Mesenchymal stem cell (in vitro differentiated cells and primary cell): Measurements from ENCODE around the gene FXYD1.
A peak's percentile ranks its signal among the peaks of the same experiment; 100 is the strongest.

ENCODE experiments used
- DNase-seq: peaks from one replicate; pipeline ENCODE4 v3.0.0-alpha.2; 2013
- H2AFZ ChIP-seq: one replicate; pipeline ENCODE4 v1.6.1; 2013; ENCODE audit warnings: low read depth, mild to moderate bottlenecking, control low read depth, inconsistent platforms, low read length, moderate library complexity
- H2AK5ac ChIP-seq: 2 replicates; pipeline ENCODE4 v1.6.1; 2013; ENCODE audit warnings: low read length, moderate library complexity, mild to moderate bottlenecking, inconsistent platforms; ENCODE audit not compliant: severe bottlenecking
- H2BK120ac ChIP-seq: one replicate; pipeline ENCODE4 v1.6.1; 2013; ENCODE audit warnings: low read depth, mild to moderate bottlenecking, inconsistent platforms, low read length, moderate library complexity
- H2BK12ac ChIP-seq, 2 experiments: one replicate each; pipeline ENCODE4 v1.6.1; 2013; ENCODE audit warnings: inconsistent platforms in 2 of 2, low read length in 2 of 2, mild to moderate bottlenecking in 2 of 2, moderate library complexity in 2 of 2, control low read depth in 1 of 2
- H2BK15ac ChIP-seq: one replicate; pipeline ENCODE4 v1.6.1; 2013; ENCODE audit warnings: mild to moderate bottlenecking, low read depth, inconsistent platforms; ENCODE audit not compliant: poor library complexity, severe bottlenecking
- H2BK5ac ChIP-seq: 2 replicates; pipeline ENCODE4 v1.6.1; 2013; ENCODE audit warnings: low read depth, mild to moderate bottlenecking, low read length, control low read depth, inconsistent platforms; ENCODE audit not compliant: poor library complexity, severe bottlenecking
- H3K14ac ChIP-seq, 2 experiments: one replicate each; pipeline ENCODE4 v1.6.1; 2013; ENCODE audit warnings: inconsistent platforms in 2 of 2, low read length in 2 of 2, control low read depth in 1 of 2, mild to moderate bottlenecking in 1 of 2, moderate library complexity in 1 of 2
- H3K18ac ChIP-seq, 2 experiments: one replicate each; pipeline ENCODE4 v1.6.1; 2013; ENCODE audit warnings: inconsistent platforms in 2 of 2, low read length in 2 of 2, control low read depth in 1 of 2, low read depth in 1 of 2, mild to moderate bottlenecking in 1 of 2
- H3K23ac ChIP-seq, 2 experiments: one replicate each; pipeline ENCODE4 v1.6.1; 2013; ENCODE audit warnings: inconsistent platforms in 2 of 2, low read length in 2 of 2, mild to moderate bottlenecking in 2 of 2, moderate library complexity in 2 of 2, control low read depth in 1 of 2
- H3K27ac ChIP-seq: 2 replicates; pipeline ENCODE4 v1.5.1; 2013; ENCODE audit warnings: mild to moderate bottlenecking, moderate library complexity, low read length, control low read depth, inconsistent platforms; ENCODE audit not compliant: poor library complexity, severe bottlenecking
- H3K27me3 ChIP-seq, 2 experiments: 2 replicates each; pipeline versions ENCODE4 v1.6.1 to v1.7.0; 2013; ENCODE audit warnings: low read length in 2 of 2, mild to moderate bottlenecking in 2 of 2, moderate library complexity in 2 of 2, control low read depth in 1 of 2, inconsistent platforms in 1 of 2; ENCODE audit not compliant: control insufficient read depth in 1 of 2, insufficient read depth in 1 of 2
- H3K36me3 ChIP-seq, 2 experiments: 2 replicates each; pipeline versions ENCODE4 v1.6.1 to v1.7.0; 2013; ENCODE audit warnings: low read length in 2 of 2, control low read depth in 1 of 2, inconsistent platforms in 1 of 2, low read depth in 1 of 2, mild to moderate bottlenecking in 1 of 2; ENCODE audit not compliant: insufficient read depth in 2 of 2, control insufficient read depth in 1 of 2
- H3K4ac ChIP-seq, 2 experiments: one replicate each; pipeline ENCODE4 v1.6.1; 2013; ENCODE audit warnings: inconsistent platforms in 2 of 2, low read length in 2 of 2, mild to moderate bottlenecking in 2 of 2, moderate library complexity in 2 of 2, control low read depth in 1 of 2, low read depth in 1 of 2
- H3K4me1 ChIP-seq: 2 replicates; pipeline ENCODE4 v1.6.1; 2013; ENCODE audit warnings: low read depth, low read length, control low read depth; ENCODE audit not compliant: control insufficient read depth, insufficient read depth
- H3K4me2 ChIP-seq: 2 replicates; pipeline ENCODE4 v1.6.1; 2013; ENCODE audit warnings: low read length, mild to moderate bottlenecking, inconsistent platforms; ENCODE audit not compliant: poor library complexity, severe bottlenecking
- H3K4me3 ChIP-seq, 2 experiments: 2 replicates each; pipeline versions ENCODE4 v1.5.1 to v1.7.0; 2013; ENCODE audit warnings: low read length in 2 of 2, mild to moderate bottlenecking in 2 of 2, control low read depth in 1 of 2, low read depth in 1 of 2; ENCODE audit not compliant: insufficient read depth in 1 of 2
- H3K79me1 ChIP-seq: replicated peaks from 2 replicates; pipeline ENCODE4 v1.6.1; 2013; ENCODE audit warnings: mild to moderate bottlenecking, control low read depth, low read length, inconsistent platforms; ENCODE audit not compliant: poor library complexity, severe bottlenecking
- H3K9ac ChIP-seq: 2 replicates; pipeline ENCODE4 v1.7.0; 2013; ENCODE audit warnings: mild to moderate bottlenecking, low read length, moderate library complexity
- H3K9me3 ChIP-seq: 2 replicates; pipeline ENCODE4 v1.7.0; 2013; ENCODE audit warnings: mild to moderate bottlenecking, low read length; ENCODE audit not compliant: control insufficient read depth
- H4K8ac ChIP-seq: one replicate; pipeline ENCODE4 v1.6.1; 2013; ENCODE audit warnings: inconsistent platforms, mild to moderate bottlenecking, low read length, moderate library complexity
- H4K91ac ChIP-seq: one replicate; pipeline ENCODE4 v1.6.1; 2013; ENCODE audit warnings: mild to moderate bottlenecking, low read length, inconsistent platforms
- WGBS: methylation state at CpG from one replicate; pipeline ENCODE4 v1.1.7; 2013; ENCODE audit warnings: mixed read lengths; 5-methylcytosine and 5-hydroxymethylcytosine counted together

Gene FXYD1

DNA sequence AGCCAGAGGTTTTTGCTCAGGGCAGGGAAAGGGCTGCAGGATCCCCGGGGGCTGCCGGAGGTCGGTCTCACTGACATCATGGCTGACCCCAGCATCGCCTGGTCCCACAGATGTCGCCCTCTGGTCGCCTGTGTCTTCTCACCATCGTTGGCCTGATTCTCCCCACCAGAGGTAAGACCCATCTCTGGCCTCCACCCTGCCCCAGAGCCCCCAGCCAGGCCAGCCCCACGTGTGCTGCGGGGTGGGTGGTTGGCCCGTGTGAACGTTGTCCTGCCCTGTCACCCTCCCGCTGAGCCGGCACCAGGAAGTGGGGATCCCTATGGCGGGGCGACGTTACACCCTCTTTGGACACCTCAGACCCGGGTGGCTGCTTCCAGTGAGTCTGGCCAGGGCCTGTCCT, 16.8 kb downstream of the FXYD1 start:
- H3K9me3 ChIP-seq: no peaks in the 10 kb centered on the region
- H3K23ac ChIP-seq: peak overlapping the region in 1 of 2 experiments; percentile 15
- no peak overlapping the region for H3K27ac ChIP-seq
- peak overlapping the region; percentile 7 for H2AFZ ChIP-seq
- H2BK120ac ChIP-seq: peak overlapping the region; percentile 51
- H3K27me3 ChIP-seq: no peaks in the 10 kb centered on the region
- H3K4ac ChIP-seq: peak overlapping the region; percentile 14 to 41
- DNase-seq: no peak
- no peak overlapping the region for H4K8ac ChIP-seq
- H2BK15ac ChIP-seq: peak overlapping the region; percentile 29
- H2AK5ac ChIP-seq: no peak overlapping the region
- H3K14ac ChIP-seq: peak overlapping the region in 1 of 2 experiments; percentile 69
- peaks cover 11 to 42% of the 10 kb centered on the region in 2 experiments for H3K36me3 ChIP-seq
- peak overlapping the region; percentile 93 for H3K4me2 ChIP-seq
- H3K79me1 ChIP-seq: peaks cover 11% of the 10 kb centered on the region
- peak overlapping the region; percentile 95 for H3K9ac ChIP-seq
- H3K4me3 ChIP-seq: peak overlapping the region; percentile 66 to 95
- peak overlapping the region; percentile 25 to 75 for H3K18ac ChIP-seq
- no peak overlapping the region for H2BK5ac ChIP-seq
- no peak overlapping the region for H2BK12ac ChIP-seq
- 27% methylated on average over 17 of the region's 17 CpGs for whole genome bisulfite sequencing
- H4K91ac ChIP-seq: peak overlapping the region; percentile 35
- peaks cover 26% of the 10 kb centered on the region for H3K4me1 ChIP-seq

DNA sequence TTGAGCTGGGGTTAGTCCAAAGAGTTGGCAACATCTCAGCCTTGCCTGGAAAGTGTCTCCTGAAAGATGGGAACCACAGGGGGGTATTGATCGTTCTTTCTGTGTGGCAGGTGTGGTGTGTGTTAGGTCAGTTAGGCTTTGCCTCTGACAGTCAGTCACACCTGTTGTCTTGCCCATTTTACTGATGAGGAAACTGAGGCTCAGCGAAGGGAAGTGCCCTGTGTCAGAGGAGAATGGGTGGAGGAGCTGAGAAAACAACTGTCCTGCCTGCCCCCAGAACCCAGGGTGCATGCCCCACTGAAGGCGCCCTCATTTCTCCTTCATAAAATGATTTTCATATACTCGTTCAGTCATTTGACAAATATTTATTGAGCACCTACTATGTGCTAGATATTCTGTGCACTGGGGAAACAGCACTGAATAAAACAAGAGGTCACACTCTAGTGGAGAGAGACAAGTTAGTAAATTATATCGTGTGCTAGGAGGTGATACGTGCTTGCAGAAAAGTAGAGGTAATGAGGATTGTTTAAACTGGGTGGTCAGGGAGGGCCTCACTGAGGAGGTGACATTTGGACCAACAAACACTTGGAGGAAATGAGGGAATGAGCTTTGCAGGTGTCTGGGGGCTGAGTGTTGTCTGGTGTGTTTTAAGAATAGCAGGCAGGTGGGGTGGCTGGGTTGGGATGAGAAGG, 17.5 kb downstream of the FXYD1 start:
- Histone ChIP-seq H3K9ac (peak overlapping the region; percentile 95), H3K4ac (no peak overlapping the region), H3K18ac (no peak overlapping the region), H3K14ac (no peak overlapping the region), H2BK15ac (no peak overlapping the region), H3K79me1 (peaks cover 11% of the 10 kb centered on the region), H4K91ac (no peak overlapping the region), H4K8ac (no peak overlapping the region), H3K4me2 (no peak overlapping the region), H2BK120ac (no peak overlapping the region), H3K36me3 (peaks cover 11 to 48% of the 10 kb centered on the region in 2 experiments), H2BK5ac (no peak overlapping the region), H2AFZ (no peak overlapping the region), H3K4me1 (peaks cover 24% of the 10 kb centered on the region), H3K9me3 (peaks cover under 1% of the 10 kb centered on the region), H3K27me3 (no peaks in the 10 kb centered on the region), H3K27ac (no peak overlapping the region), H3K23ac (no peak overlapping the region), H2BK12ac (no peak overlapping the region), H3K4me3 (peak overlapping the region in 1 of 2 experiments; percentile 95), H2AK5ac (no peak overlapping the region)
- DNase-seq: no peak
- WGBS: 89% methylated on average over 5 of the region's 6 CpGs

DNA sequence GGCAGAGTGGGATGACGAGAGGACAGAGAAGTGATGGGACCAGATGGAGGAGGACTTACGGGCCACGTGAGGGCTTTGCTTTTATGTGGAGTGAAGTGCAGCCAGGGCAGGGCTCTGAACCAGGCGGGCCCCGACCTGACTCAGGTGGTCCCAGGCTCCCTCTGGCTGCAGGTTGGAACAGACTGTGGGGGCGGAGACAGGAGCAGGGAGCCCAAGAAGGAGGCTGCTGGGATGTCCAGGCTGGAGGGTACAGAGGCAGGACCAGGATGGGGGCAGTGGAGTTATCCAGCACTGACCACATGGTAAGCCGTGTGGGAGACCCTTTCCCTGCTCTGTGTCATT, 18.0 kb downstream of the FXYD1 start:
- no peak overlapping the region for H4K8ac ChIP-seq
- WGBS: 93% methylated on average over 7 of the region's 7 CpGs
- H3K4me1 ChIP-seq: peaks cover 24% of the 10 kb centered on the region
- H2BK15ac ChIP-seq: no peak overlapping the region
- no peak overlapping the region for H3K4ac ChIP-seq
- H3K4me3 ChIP-seq: peak overlapping the region in 1 of 2 experiments; percentile 95
- H2BK12ac ChIP-seq: no peak overlapping the region
- H3K27ac ChIP-seq: no peak overlapping the region
- H2BK120ac ChIP-seq: no peak overlapping the region
- no peak overlapping the region for H3K23ac ChIP-seq
- no peak overlapping the region for H2BK5ac ChIP-seq
- no peak overlapping the region for H3K14ac ChIP-seq
- H2AFZ ChIP-seq: no peak overlapping the region
- H3K27me3 ChIP-seq: no peaks in the 10 kb centered on the region
- peaks cover 6% of the 10 kb centered on the region for H3K9me3 ChIP-seq
- H3K4me2 ChIP-seq: no peak overlapping the region
- H3K79me1 ChIP-seq: peaks cover 11% of the 10 kb centered on the region
- peaks cover 14 to 54% of the 10 kb centered on the region in 2 experiments for H3K36me3 ChIP-seq
- H4K91ac ChIP-seq: no peak overlapping the region
- peak overlapping the region; percentile 95 for H3K9ac ChIP-seq
- no peak overlapping the region for H3K18ac ChIP-seq
- no peak for DNase-seq
- H2AK5ac ChIP-seq: no peak overlapping the region

DNA sequence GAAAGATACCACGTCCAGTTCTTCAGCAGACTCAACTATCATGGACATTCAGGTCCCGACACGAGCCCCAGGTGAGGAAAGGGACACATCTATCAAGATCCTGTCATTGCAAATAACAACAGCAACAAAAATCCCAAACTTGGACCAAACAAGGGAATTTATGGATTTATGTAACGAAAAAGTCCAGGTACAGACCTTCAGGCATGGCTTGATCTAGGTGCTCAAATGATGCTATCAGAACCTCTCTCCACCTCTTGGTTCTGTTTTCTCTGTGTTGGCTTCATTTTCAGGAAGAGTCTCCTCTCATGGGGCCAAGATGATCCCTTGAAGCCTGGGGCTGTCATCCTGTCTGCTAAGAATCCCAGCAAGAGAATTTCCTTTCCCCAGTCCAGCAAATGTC, 18.8 kb downstream of the FXYD1 start:
- Histone ChIP-seq H2BK120ac (no peak overlapping the region), H3K18ac (no peak overlapping the region), H3K14ac (no peak overlapping the region), H2AK5ac (no peak overlapping the region), H3K4me3 (no peak overlapping the region), H2BK5ac (no peak overlapping the region), H4K91ac (no peak overlapping the region), H4K8ac (no peak overlapping the region), H3K4ac (no peak overlapping the region), H3K4me2 (no peak overlapping the region), H3K23ac (no peak overlapping the region), H2BK12ac (no peak overlapping the region), H3K9ac (no peak overlapping the region), H3K9me3 (peaks cover 13% of the 10 kb centered on the region), H3K4me1 (peaks cover 22% of the 10 kb centered on the region), H3K79me1 (peaks cover 11% of the 10 kb centered on the region), H2BK15ac (no peak overlapping the region), H3K36me3 (peaks cover 15 to 61% of the 10 kb centered on the region in 2 experiments), H2AFZ (no peak overlapping the region), H3K27ac (no peak overlapping the region), H3K27me3 (no peaks in the 10 kb centered on the region)
- DNase-seq: no peak
- 100% methylated on average over 4 of the region's 4 CpGs for WGBS
